ENCODE measurements around the gene HEXD. TPM values are rescaled to one million over a fixed set of nuclear protein-coding genes. Genes with fewer than 3 reads are reported as not detected.

The HEXD gene
- total RNA-seq, 1 donor from 2014 or later = 82.8 TPM

DNA sequence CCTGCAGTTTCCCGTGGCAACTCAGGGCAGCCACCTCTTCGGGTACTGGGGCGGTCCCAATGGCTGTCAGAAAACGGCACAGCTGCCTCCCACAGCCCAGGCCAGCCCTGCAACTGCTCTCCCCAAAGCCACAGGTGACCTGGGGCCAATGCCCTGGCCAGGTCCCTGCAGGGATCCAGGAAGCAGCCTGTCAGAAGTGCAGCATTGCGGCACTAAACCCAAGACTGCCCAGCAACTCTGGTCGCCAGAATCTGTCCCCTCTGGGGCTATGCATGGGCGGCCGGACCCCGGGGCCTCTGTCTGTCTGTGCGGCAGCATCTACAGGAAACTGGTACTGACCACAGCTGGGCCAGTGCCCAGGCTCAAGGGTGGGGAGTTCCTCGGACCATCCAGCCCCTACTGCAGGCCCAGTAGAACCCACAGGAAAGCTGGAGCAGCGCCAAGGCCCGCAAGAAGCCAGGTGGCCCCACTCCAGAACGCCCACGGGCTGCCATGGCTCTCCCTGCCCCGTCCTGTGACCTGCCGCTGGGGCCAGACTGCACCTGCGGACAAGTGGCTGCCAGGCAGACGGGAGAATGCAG is 26.9 kb downstream of the HEXD start:
- Mint-ChIP-seq H3K9me3 (no peaks in the 10 kb centered on the region), H3K4me1 (peaks cover 6% of the 10 kb centered on the region), H3K27ac (no peak overlapping the region), H3K36me3 (peaks cover 3% of the 10 kb centered on the region), H3K4me3 (no peak overlapping the region), H3K27me3 (ENCODE audit: low read depth) (no peaks in the 10 kb centered on the region)
- no peak for TF ChIP-seq CTCF (IDR thresholded peaks at IDR 0.05; ENCODE audit: unreplicated experiment)
- DNase-seq (ENCODE audit: low spot score in 2 of 2, unreplicated experiment in 2 of 2) = no peak

DNA sequence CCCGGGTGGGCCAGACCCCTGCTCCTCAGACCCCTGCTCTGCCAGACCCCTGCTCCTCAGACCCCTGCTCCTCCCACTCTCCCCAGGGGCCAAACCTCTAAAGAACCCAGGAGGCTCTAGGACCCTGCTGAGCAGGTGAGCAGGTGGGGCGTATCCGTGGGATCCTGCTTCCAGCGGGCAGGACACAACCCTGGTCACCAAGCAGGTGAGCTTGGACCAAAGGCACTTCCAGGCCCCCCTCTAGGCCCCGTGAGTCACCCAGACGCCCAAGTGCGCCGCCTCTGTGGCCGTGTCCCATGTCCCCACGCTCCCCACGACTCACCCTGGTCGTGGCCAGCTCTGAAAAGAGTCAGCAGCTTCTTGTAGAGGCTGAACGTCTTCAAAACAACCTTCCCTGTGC is 27.4 kb downstream of the HEXD start:
- TF ChIP-seq CTCF (IDR thresholded peaks at IDR 0.05; ENCODE audit: unreplicated experiment) = no peak
- H3K4me3 Mint-ChIP-seq = no peak overlapping the region

GRCh38 chr17:82446124-82446523 is 28.0 kb downstream of the HEXD start:
- H3K4me1 Mint-ChIP-seq = peaks cover 11% of the 10 kb centered on the region
- DNase-seq (ENCODE audit: low spot score in 2 of 2, unreplicated experiment in 2 of 2) = no peak
- H3K27me3 Mint-ChIP-seq (ENCODE audit: low read depth) = no peaks in the 10 kb centered on the region
- no peaks in the 10 kb centered on the region for H3K9me3 Mint-ChIP-seq
- TF ChIP-seq CTCF (IDR thresholded peaks at IDR 0.05; ENCODE audit: unreplicated experiment) = no peak
- H3K4me3 Mint-ChIP-seq = no peak overlapping the region
- H3K36me3 Mint-ChIP-seq = peaks cover 3% of the 10 kb centered on the region
- no peak overlapping the region for H3K27ac Mint-ChIP-seq

More for the DNA sequence above, 27.4 kb downstream of the HEXD start:
- Mint-ChIP-seq H3K9me3 (no peaks in the 10 kb centered on the region), H3K36me3 (peaks cover 3% of the 10 kb centered on the region), H3K27me3 (ENCODE audit: low read depth) (no peaks in the 10 kb centered on the region), H3K27ac (no peak overlapping the region), H3K4me1 (peaks cover 7% of the 10 kb centered on the region)
- DNase-seq (ENCODE audit: low spot score in 2 of 2, unreplicated experiment in 2 of 2) = no peak

DNA sequence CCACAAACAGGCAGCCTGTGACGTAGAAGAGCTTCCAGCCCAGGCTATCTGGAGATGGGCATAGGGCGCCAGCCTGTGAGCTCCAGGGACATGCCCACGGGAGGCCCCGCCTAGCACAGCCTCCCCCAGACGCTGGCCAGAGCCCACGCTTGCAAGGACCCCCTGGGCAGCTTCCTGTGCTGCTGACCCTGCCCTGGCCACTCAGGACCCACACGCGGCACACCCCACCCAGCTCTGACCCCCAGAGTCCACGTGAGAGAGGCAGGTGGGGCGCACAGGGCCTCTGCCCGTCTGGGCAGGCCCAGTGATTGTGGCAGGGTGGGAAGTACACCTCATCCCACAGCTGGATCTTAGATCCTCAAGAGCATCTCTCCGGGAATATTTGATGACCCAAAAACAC is 28.5 kb downstream of the HEXD start:
- H3K36me3 Mint-ChIP-seq = peaks cover 3% of the 10 kb centered on the region
- no peaks in the 10 kb centered on the region for H3K27me3 Mint-ChIP-seq (ENCODE audit: low read depth)
- H3K4me1 Mint-ChIP-seq = peaks cover 16% of the 10 kb centered on the region
- no peak for DNase-seq (ENCODE audit: low spot score in 2 of 2, unreplicated experiment in 2 of 2)
- peak overlapping the region; percentile 25 for H3K27ac Mint-ChIP-seq
- no peaks in the 10 kb centered on the region for H3K9me3 Mint-ChIP-seq
- H3K4me3 Mint-ChIP-seq = no peak overlapping the region
- no peak for TF ChIP-seq CTCF (IDR thresholded peaks at IDR 0.05; ENCODE audit: unreplicated experiment)

GRCh38 chr17:82447876-82448275 is 29.7 kb downstream of the HEXD start:
- peaks cover 6% of the 10 kb centered on the region for H3K36me3 Mint-ChIP-seq
- DNase-seq (ENCODE audit: low spot score in 2 of 2, unreplicated experiment in 2 of 2) = no peak
- peaks cover 5% of the 10 kb centered on the region for H3K9me3 Mint-ChIP-seq
- no peak overlapping the region for H3K4me3 Mint-ChIP-seq
- no peaks in the 10 kb centered on the region for H3K27me3 Mint-ChIP-seq (ENCODE audit: low read depth)
- H3K4me1 Mint-ChIP-seq = peaks cover 19% of the 10 kb centered on the region
- no peak overlapping the region for H3K27ac Mint-ChIP-seq
- no peak for TF ChIP-seq CTCF (IDR thresholded peaks at IDR 0.05; ENCODE audit: unreplicated experiment)

All from mesothelial cell of epicardium (in vitro differentiated cells).